PFSK-1 (cell line): Measurements from ENCODE around the gene TMEM203.

Experiments used
- POLR2AphosphoS5 ChIP-seq: IDR thresholded peaks from 2 replicates; pipeline ENCODE4 v1.6.1; 2012; ENCODE audit warnings: low read depth, mild to moderate bottlenecking, control low read depth, low read length, moderate library complexity
- SIN3A ChIP-seq: IDR thresholded peaks from 2 replicates; pipeline ENCODE4 v1.6.1; 2012; ENCODE audit warnings: mild to moderate bottlenecking, low read length, moderate library complexity, borderline replicate concordance; ENCODE audit not compliant: insufficient read depth
- TAF1 ChIP-seq: IDR thresholded peaks from 2 replicates; pipeline ENCODE4 v1.6.1; 2012; ENCODE audit warnings: low read length, control low read depth, borderline replicate concordance; ENCODE audit not compliant: insufficient read depth
- TF ChIP-seq, protein P1 (sequence below), 2 experiments: IDR thresholded peaks; 2 replicates each; pipeline versions ENCODE4 v1.6.1 to v1.8.0; 2011 to 2012; ENCODE audit warnings: low read depth in 2 of 2, low read length in 2 of 2, control low read depth in 1 of 2, inconsistent platforms in 1 of 2, mild to moderate bottlenecking in 1 of 2, moderate library complexity in 1 of 2; ENCODE audit not compliant: insufficient read depth in 1 of 2

- TF ChIP-seq, protein P1, sequence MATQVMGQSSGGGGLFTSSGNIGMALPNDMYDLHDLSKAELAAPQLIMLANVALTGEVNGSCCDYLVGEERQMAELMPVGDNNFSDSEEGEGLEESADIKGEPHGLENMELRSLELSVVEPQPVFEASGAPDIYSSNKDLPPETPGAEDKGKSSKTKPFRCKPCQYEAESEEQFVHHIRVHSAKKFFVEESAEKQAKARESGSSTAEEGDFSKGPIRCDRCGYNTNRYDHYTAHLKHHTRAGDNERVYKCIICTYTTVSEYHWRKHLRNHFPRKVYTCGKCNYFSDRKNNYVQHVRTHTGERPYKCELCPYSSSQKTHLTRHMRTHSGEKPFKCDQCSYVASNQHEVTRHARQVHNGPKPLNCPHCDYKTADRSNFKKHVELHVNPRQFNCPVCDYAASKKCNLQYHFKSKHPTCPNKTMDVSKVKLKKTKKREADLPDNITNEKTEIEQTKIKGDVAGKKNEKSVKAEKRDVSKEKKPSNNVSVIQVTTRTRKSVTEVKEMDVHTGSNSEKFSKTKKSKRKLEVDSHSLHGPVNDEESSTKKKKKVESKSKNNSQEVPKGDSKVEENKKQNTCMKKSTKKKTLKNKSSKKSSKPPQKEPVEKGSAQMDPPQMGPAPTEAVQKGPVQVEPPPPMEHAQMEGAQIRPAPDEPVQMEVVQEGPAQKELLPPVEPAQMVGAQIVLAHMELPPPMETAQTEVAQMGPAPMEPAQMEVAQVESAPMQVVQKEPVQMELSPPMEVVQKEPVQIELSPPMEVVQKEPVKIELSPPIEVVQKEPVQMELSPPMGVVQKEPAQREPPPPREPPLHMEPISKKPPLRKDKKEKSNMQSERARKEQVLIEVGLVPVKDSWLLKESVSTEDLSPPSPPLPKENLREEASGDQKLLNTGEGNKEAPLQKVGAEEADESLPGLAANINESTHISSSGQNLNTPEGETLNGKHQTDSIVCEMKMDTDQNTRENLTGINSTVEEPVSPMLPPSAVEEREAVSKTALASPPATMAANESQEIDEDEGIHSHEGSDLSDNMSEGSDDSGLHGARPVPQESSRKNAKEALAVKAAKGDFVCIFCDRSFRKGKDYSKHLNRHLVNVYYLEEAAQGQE (IDR thresholded peaks at IDR 0.05; ENCODE audit: insufficient read depth in 1 of 2, low read depth in 2 of 2, low read length in 2 of 2), result no peak
- TF ChIP-seq TAF1 (no peak), POLR2AphosphoS5 (no peak), SIN3A (no peak)
Observed at GRCh38 chr9:137195525-137196220, 9.8 kb downstream of the TMEM203 start.
